LNCAP (cell line): ENCODE measurements around the gene EPB42.

Experiments used
- TF ChIP-seq, protein P1 (sequence below): fragments of 450-650 bp; IDR thresholded peaks from 2 replicates; pipeline ENCODE4 v1.5.1; 2017; ENCODE audit warnings: mild to moderate bottlenecking

Gene EPB42

DNA sequence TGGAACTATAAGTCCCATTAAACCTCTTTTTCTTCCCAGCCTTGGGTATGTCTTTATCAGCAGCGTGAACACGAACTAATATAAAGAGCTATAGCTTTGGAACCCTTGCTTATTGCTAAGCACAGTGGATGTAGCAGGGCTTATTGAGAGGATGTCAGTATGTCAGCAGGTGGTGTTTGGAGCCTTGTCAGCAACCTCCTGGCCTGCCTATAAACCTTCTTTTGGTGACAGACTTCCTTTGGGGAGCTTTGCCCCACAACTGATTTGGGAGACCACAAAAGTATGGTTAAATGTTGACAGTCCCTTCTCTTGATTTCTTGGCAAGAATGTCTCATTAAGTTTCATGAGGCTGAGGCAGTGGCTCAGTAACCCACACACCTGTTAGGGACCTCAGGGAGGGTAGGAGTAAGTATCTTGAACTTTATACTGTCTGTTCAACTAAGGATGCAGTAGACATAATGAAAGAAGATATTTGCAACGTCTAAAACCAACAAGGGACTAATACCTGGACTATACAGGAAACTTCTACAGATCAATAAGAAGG, 20.8 kb downstream of the EPB42 start:
- TF ChIP-seq, protein P1, sequence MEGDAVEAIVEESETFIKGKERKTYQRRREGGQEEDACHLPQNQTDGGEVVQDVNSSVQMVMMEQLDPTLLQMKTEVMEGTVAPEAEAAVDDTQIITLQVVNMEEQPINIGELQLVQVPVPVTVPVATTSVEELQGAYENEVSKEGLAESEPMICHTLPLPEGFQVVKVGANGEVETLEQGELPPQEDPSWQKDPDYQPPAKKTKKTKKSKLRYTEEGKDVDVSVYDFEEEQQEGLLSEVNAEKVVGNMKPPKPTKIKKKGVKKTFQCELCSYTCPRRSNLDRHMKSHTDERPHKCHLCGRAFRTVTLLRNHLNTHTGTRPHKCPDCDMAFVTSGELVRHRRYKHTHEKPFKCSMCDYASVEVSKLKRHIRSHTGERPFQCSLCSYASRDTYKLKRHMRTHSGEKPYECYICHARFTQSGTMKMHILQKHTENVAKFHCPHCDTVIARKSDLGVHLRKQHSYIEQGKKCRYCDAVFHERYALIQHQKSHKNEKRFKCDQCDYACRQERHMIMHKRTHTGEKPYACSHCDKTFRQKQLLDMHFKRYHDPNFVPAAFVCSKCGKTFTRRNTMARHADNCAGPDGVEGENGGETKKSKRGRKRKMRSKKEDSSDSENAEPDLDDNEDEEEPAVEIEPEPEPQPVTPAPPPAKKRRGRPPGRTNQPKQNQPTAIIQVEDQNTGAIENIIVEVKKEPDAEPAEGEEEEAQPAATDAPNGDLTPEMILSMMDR, result no peak

DNA sequence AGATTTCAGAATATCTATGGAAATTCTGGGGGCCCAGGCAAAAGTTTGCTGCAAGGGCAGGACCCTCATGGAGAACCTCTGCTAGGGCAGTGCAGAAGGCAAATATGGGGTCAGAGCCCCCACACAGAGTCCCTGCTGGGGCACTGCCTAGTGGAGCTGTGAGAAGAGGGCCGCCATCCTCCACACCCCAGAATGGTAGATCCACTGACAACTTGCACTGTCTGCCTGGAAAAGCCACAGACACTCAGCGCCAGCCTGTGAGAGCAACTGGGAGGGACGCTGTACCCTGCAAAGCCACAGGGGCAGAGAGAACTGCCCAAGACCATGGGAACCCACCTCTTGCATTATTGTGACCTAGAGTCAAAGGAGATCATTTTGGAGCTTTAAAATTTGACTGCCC, 21.8 kb downstream of the EPB42 start:
- TF ChIP-seq, protein P1, result no peak

DNA sequence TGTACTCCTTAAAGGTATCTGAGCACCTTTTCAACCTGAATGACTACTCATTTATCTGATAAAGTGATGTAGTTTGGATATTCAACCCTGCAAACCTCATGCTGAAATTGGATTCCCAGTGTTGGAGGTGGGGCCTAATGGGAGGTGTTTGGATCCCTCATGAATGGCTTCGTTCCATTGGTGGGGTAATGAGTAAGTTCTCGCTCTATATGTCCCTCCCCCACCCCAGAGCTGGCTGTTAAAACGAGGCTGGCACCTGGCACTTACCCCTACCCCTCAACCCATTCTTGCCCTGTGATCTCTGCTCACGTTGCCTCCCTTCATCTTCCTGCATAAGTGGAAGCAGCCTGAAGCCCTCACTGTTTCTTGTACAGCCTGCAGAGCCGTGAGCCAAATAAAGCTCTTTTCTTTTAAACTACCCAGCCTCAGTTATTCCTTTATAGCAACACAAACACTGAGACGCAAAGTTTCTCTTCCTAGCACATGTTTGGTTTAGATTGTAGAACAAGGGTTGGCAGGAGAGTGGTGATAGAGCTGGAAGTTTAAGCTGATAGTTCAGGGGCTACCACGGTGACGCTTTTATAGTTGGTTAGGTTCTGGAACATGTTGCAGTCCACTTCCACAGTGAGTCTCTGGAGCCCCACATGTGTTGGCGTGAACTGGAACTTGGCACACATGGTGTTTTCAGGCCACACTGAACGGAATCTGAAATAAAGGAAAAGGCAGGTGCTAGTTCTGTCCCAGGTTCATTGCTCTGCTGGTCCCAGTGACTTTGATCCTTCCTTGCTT, 23.9 kb downstream of the EPB42 start:
- TF ChIP-seq, protein P1, result no peak

DNA sequence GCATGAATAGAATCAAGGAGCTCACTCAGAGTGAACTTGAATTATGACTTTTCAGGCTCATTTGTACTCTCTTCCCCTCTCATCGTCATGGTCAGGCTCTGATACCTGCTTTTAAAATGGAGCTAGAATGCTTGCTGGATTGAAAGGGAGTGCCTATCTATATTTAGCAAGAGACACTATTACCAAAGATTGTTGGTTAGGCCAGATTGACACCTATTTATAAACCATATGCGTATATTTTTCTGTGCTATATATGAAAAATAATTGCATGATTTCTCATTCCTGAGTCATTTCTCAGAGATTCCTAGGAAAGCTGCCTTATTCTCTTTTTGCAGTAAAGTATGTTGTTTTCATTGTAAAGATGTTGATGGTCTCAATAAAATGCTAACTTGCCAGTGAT, 26.0 kb downstream of the EPB42 start:
- TF ChIP-seq, protein P1, result no peak

DNA sequence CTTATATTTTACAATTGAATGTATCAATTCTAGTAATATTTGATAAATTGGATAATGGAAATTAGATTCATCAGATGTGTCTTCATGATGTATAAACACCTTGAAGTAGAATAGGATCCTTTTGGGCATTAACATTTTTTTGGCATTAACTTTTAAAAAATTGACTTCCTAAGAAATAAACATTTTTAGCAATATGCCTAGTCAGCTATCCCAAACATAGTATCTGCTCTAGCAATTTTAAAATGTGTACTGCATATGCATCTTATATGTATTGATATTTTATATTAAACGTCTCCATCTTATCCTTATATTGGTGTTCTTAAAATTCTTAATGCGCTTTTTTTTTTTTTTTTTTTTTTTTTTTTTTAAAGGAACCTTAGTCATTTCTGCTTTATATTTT, 27.1 kb downstream of the EPB42 start:
- TF ChIP-seq, protein P1, result no peak

DNA sequence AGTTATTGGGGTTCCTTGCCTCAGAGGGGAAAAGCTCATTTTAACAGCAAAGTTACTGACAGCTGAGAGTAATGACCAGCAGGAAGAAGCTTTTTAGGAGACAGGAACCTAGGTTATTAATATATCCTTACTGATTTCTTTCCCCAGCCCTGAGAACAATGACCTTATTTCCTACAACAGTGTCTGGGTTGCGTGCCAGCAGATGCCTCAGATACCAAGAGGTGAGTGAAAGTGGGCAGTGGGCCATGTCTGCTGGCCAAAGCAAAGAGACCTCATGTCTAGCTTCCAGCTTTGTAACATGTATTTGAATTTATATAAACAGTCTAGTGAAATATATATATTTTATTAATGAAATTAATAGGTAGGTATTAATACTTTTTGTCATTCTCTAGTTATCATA, 30.6 kb downstream of the EPB42 start:
- TF ChIP-seq, protein P1, result no peak

DNA sequence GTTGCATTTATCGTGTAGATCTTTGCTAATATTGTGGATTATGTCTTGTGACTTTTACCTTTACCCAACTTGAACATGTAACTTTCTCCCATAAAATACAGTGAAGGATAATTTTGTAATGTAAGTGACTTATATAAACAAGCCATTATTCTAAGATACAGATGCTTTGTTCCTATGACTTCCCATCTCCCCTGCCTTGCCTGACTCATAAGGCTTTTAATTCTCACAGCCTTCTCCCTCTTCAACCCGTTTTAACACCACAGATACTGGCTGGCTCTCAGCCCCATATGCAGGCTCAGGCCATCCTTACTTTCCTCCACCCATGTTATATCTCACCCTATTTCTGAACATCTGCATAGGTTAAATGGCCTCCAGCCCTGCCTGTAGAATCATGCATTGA, 31.5 kb downstream of the EPB42 start:
- TF ChIP-seq, protein P1, result no peak
